IgD-negative memory B cell (primary cell): ENCODE data around the gene ODAD2. TPM values are rescaled to one million over a fixed set of nuclear protein-coding genes. Genes with fewer than 3 reads are reported as not detected.

Experiments used
- H3K27ac Mint-ChIP-seq, 3 donors: one replicate each; pipeline ENCODE4 v1.8.0; 2020 to 2022; ENCODE audit warnings: mild to moderate bottlenecking in 3 of 3, mixed read lengths in 3 of 3, moderate library complexity in 1 of 3
- H3K27me3 Mint-ChIP-seq: one replicate; pipeline ENCODE4 v1.8.0; 2021; ENCODE audit warnings: mixed read lengths
- H3K36me3 Mint-ChIP-seq: one replicate; pipeline ENCODE4 v1.8.0; 2020; ENCODE audit warnings: mild to moderate bottlenecking, mixed read lengths
- H3K4me1 Mint-ChIP-seq, 3 donors: one replicate each; pipeline ENCODE4 v1.8.0; 2020 to 2022; ENCODE audit warnings: mixed read lengths in 3 of 3, mild to moderate bottlenecking in 1 of 3
- H3K4me3 Mint-ChIP-seq, 4 donors: one replicate each; pipeline ENCODE4 v1.8.0; 2020 to 2022; ENCODE audit warnings: mild to moderate bottlenecking in 4 of 4, mixed read lengths in 4 of 4, moderate library complexity in 3 of 4
- H3K9me3 Mint-ChIP-seq, 3 donors: one replicate each; pipeline ENCODE4 v1.8.0; 2020 to 2021; ENCODE audit warnings: mixed read lengths in 3 of 3, mild to moderate bottlenecking in 1 of 3
- polyA plus RNA-seq: library from polyadenylated mRNA; unstranded; fragments of 300-500 nt; fragmentation: Illumina TruSeq; gene quantifications from one replicate; pipeline ENCODE4 v1.2.3, GENCODE V29; 2021

ODAD2 gene
- polyA plus RNA-seq, 1 donor from 2014 or later: not detected

DNA sequence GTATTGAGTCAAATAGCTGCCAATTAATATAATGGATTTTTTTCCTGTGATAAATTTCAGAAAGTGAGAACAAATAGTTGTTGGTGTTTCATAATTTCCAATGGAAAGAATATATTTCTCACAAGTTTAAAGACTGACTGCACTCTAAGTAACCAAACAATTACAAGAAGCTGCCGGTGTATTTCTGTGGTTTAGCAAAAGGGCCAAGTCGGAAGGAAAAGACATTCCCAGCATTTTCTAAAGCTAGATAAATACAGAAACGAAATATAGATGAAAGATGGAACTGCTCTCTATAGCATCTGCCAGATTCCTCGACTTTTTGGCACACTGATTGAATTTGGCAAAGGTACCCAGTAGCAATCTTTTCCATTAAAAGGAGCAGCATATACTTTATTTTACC, 160.5 kb downstream of the ODAD2 start:
- no peaks in the 10 kb centered on the region for H3K4me1 Mint-ChIP-seq
- no peaks in the 10 kb centered on the region for H3K9me3 Mint-ChIP-seq
- no peak overlapping the region for H3K27ac Mint-ChIP-seq
- no peaks in the 10 kb centered on the region for H3K27me3 Mint-ChIP-seq
- no peak overlapping the region for H3K4me3 Mint-ChIP-seq
- no peaks in the 10 kb centered on the region for H3K36me3 Mint-ChIP-seq

DNA sequence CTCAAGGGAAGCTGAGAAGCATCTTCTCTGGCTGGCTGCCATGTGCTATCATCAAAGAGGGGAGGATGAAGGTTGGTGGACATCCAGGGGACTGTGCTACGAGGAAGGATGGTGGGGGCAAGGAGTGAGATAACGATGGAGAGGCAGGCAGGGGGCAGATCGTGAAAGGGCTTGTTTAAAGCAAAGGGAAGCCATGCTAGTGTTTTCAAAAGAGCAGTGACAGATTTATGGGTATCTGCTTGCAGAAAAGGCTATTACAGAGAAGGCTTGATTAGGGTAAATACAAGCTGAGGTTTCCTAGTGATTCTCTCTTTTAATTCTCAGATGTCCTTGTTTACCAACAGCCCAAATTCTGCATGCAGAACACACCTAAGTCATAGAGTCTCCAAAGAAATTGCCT, 164.4 kb downstream of the ODAD2 start:
- H3K9me3 Mint-ChIP-seq: no peaks in the 10 kb centered on the region

DNA sequence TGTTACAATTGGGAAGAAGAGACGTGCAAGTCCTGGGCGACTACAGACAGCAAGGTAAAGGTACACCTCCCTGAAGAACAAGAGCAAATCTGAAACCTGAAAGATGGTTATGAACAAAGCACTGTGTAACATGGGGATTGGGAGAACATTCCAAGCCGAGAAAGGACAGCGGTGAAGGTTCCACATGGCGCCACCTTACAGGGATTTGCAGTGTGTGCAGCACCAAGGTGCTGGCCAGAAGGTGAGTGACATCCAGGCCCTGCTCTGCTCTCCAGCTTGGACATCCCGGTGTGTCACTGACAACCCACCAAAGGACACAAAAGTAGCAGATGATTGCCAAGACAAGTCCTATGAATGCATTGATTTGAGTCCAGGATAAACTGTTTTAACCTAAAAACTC, 165.1 kb downstream of the ODAD2 start:
- H3K9me3 Mint-ChIP-seq: no peaks in the 10 kb centered on the region
- H3K36me3 Mint-ChIP-seq: no peaks in the 10 kb centered on the region
- H3K27ac Mint-ChIP-seq: no peak overlapping the region
- H3K4me1 Mint-ChIP-seq: no peaks in the 10 kb centered on the region
- peaks cover 2% of the 10 kb centered on the region for H3K27me3 Mint-ChIP-seq
- no peak overlapping the region for H3K4me3 Mint-ChIP-seq

More for the DNA sequence above, 164.4 kb downstream of the ODAD2 start:
- no peaks in the 10 kb centered on the region for H3K4me1 Mint-ChIP-seq
- no peaks in the 10 kb centered on the region for H3K36me3 Mint-ChIP-seq
- no peaks in the 10 kb centered on the region for H3K27me3 Mint-ChIP-seq
- no peak overlapping the region for H3K27ac Mint-ChIP-seq
- H3K4me3 Mint-ChIP-seq: no peak overlapping the region

DNA sequence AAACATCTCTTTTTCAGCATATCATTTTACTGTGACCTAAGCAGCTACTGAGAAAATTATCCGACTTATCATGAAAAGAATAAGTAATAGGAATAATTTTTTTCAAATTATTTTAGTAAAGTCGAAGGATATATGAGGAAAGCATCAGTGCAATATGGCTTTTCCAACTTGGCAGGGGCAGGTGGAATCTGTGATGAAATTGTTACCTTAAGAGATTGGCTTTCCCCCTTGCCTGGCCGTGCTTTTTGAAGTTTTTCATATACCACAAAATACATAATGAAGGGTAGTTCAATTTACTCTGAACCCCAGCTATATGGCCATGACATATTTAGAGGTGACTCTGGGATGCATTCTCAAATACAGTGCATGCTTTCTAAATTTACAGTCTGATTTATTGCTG, 166.1 kb downstream of the ODAD2 start:
- Mint-ChIP-seq H3K36me3 (no peaks in the 10 kb centered on the region), H3K9me3 (no peaks in the 10 kb centered on the region), H3K4me3 (no peak overlapping the region), H3K27ac (no peak overlapping the region), H3K27me3 (peaks cover 2% of the 10 kb centered on the region), H3K4me1 (no peaks in the 10 kb centered on the region)

DNA sequence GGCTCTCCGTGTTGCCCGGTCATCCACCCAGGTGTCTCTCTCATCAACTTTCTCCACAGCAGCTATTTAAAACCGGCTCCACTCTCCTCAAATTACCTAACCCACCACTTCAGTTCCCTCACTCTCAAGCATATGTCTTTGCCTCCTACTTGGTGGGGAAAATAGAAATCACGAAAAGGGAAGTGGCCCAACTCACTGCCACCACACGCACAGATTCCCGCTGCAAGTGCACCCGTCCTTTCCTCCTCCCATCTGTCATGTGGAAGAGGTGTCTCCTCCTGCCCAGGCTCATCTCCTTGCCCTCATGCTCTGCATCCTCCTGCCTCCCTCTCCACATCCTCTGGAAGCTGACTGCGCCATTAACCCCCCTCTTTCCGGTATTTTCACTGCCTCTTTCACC, 172.5 kb downstream of the ODAD2 start:
- Mint-ChIP-seq H3K4me1 (no peaks in the 10 kb centered on the region), H3K36me3 (no peaks in the 10 kb centered on the region), H3K9me3 (peaks cover 0 to 4% (median 2%) of the 10 kb centered on the region in 3 donors), H3K27ac (no peak overlapping the region), H3K4me3 (no peak overlapping the region), H3K27me3 (peaks cover 2% of the 10 kb centered on the region)

DNA sequence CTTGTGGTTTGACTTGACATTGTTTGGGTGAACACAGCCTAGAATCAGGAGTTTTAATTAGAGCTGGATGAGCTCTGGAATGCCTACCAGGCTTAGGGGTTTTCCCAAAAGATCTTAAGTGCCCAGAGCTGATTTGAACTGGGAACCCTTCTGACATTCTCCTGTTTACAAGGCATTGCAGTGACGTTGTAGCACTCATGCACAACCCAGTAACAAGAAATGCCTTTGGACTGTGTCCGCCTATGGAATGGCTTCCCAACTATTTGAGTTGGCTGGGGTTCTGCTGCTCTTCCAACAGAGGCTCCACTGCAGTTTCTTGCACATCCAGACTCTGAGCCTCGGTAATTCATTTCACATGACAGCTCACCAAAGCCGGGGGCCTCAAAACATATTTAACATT, 176.6 kb downstream of the ODAD2 start:
- H3K27me3 Mint-ChIP-seq: peaks cover 2% of the 10 kb centered on the region
- peaks cover 0 to 1% (median 0%) of the 10 kb centered on the region in 3 donors for H3K4me1 Mint-ChIP-seq
- no peak overlapping the region for H3K4me3 Mint-ChIP-seq
- H3K36me3 Mint-ChIP-seq: no peaks in the 10 kb centered on the region
- H3K9me3 Mint-ChIP-seq: peaks cover 0 to 4% (median 2%) of the 10 kb centered on the region in 3 donors
- no peak overlapping the region for H3K27ac Mint-ChIP-seq

DNA sequence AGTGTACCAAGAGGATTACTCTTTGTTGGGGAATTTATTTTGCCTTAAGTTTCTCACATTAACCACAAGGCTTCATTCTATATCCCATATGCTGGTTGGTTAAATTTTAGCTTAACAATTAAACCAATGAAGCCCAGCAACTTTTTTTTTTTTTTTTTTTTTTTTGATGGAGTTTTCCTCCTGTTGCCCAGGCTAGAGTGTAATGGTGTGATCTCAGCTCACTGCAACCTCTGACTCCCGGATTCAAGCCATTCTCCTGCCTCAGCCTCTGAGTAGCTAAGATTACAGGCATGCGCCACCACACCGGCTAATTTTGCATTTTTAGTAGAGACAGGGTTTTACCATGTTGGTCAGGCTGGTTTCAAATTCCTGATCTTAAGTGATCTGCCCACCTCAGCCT, 178.2 kb downstream of the ODAD2 start:
- no peak overlapping the region for H3K27ac Mint-ChIP-seq
- peaks cover 2% of the 10 kb centered on the region for H3K27me3 Mint-ChIP-seq
- H3K36me3 Mint-ChIP-seq: no peaks in the 10 kb centered on the region
- H3K4me1 Mint-ChIP-seq: peaks cover 0 to 1% (median 0%) of the 10 kb centered on the region in 3 donors
- H3K4me3 Mint-ChIP-seq: no peak overlapping the region
- H3K9me3 Mint-ChIP-seq: peaks cover 0 to 4% (median 2%) of the 10 kb centered on the region in 3 donors

DNA sequence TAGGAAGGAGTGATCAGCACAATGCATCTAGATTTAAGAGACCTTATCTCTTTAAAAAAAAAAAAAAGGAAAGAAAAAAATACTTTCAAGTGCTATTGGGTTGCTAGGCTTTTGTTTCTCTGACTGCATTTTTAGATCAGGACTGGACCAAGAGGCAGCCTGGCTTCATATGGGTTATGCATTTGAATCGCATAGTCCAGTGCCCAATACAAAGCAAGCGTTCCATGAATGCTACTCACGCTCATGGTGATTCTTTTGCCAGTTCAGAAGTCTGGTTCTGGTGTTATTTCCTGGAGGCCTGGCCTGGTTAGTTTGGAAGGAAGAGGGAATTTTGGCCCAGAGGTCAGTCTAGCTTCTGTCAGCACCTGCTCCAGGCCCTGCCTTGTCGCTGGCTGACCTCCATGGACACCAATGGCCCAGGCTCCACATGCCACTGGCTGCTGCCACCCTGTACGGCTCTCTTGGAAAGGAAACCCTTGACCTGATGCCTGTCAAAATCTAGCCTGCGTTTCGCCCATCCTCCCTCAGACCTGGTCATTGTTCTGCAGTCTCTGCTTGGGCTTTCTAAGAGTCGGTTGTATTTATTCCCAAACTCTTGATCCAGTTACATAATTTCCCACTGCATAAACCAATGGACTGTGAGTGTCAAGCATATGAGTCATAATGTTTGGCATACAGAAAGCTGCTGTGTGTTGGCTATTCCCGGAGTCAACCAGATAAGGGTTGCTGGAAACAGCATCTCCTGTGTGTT, 178.9 kb downstream of the ODAD2 start:
- Mint-ChIP-seq H3K27ac (no peak overlapping the region), H3K36me3 (no peaks in the 10 kb centered on the region), H3K9me3 (peaks cover 0 to 4% (median 2%) of the 10 kb centered on the region in 3 donors), H3K4me1 (peaks cover 0 to 1% (median 0%) of the 10 kb centered on the region in 3 donors), H3K27me3 (peaks cover 2% of the 10 kb centered on the region), H3K4me3 (no peak overlapping the region)

- Mint-ChIP-seq H3K9me3 (no peaks in the 10 kb centered on the region), H3K27ac (no peak overlapping the region), H3K4me3 (no peak overlapping the region), H3K36me3 (no peaks in the 10 kb centered on the region), H3K4me1 (peaks cover 0 to 1% (median 0%) of the 10 kb centered on the region in 3 donors), H3K27me3 (peaks cover 2% of the 10 kb centered on the region)
Measured at GRCh38 chr10:27816320-27816719, 182.6 kb downstream of the ODAD2 start.

DNA sequence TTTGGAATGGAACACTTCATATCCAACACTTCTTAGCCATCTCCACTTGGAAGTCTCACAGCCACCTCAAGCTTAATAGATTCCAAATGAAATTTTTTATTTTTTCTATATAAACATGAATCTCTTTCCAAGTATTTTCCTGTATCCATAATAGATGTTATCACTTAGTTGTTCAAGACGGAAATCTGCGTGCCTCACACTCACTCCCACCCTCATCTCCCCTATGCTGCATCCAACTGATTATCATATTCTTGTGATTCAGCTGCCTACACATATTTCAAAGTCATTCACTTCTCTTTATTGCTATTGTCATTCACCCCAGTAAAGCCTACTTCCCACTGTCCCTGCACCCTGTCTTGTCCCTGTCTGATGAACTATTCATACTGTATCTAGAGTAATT, 183.0 kb downstream of the ODAD2 start:
- H3K27ac Mint-ChIP-seq: no peak overlapping the region
- H3K27me3 Mint-ChIP-seq: peaks cover 2% of the 10 kb centered on the region

GRCh38 chr10:27815261-27815660, 183.6 kb downstream of the ODAD2 start:
- Mint-ChIP-seq H3K4me3 (no peak overlapping the region), H3K36me3 (no peaks in the 10 kb centered on the region), H3K27ac (no peak overlapping the region), H3K9me3 (no peaks in the 10 kb centered on the region), H3K27me3 (peaks cover 2% of the 10 kb centered on the region), H3K4me1 (peaks cover 0 to 1% (median 0%) of the 10 kb centered on the region in 3 donors)

More for the DNA sequence above, 183.0 kb downstream of the ODAD2 start:
- H3K4me1 Mint-ChIP-seq: peaks cover 0 to 1% (median 0%) of the 10 kb centered on the region in 3 donors
- H3K4me3 Mint-ChIP-seq: no peak overlapping the region
- H3K36me3 Mint-ChIP-seq: no peaks in the 10 kb centered on the region
- no peaks in the 10 kb centered on the region for H3K9me3 Mint-ChIP-seq

DNA sequence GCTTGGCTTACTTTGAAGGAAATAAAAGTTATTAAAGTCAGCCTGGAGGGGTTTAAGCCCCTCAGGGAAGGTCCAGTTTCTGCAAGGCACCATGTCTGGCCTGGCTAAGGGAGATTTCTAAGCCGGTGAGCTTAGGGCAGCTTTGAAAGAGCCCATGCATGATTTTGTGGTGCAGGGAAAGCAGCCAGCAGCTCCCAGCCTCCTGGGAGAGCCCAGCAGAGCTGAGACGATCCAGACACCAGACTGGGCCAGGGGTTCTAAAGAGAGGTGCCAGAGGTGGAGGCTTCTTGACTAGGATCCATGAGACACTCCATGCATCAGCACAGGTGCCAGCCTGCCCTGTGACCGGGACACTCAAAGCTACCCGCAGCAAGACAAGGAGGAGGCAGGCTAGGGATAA, 193.7 kb downstream of the ODAD2 start:
- Mint-ChIP-seq H3K27ac (peak overlapping the region in 1 of 3 donors; percentile 83), H3K27me3 (no peaks in the 10 kb centered on the region), H3K4me1 (no peaks in the 10 kb centered on the region), H3K9me3 (no peaks in the 10 kb centered on the region), H3K36me3 (no peaks in the 10 kb centered on the region), H3K4me3 (no peak overlapping the region)

- Mint-ChIP-seq H3K36me3 (no peaks in the 10 kb centered on the region), H3K27ac (no peak overlapping the region), H3K4me3 (no peak overlapping the region)
Measured at GRCh38 chr10:27804136-27804535, 194.7 kb downstream of the ODAD2 start.

DNA sequence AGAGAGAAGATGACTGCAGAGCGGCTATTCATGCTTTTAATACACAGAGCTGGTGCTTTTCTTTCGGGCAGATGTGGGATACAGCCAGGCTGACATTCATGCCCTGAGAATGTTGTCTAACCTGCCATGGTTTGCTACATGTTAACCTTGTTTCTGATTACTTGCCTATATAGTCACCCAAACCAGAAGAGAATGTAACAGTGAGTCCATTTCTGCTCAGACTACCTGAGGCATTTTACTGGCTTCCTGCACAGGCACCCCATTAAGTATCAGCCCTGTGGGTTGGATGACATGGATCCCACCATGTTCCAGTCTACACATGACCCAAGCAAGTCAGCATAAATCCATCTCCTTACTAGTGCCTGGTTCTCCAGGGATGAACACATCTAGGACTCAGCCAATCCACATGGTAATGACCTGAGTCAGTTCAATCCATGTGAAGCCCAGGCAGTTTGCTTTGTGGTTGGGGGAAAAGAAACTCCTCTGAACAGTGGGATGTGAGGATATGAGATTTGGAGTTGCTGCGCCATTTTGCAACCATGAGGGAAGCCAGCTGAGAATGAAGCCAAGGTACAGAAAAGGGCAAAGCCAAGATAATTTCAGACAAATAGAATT, 197.6 kb downstream of the ODAD2 start:
- H3K27me3 Mint-ChIP-seq: no peaks in the 10 kb centered on the region
- H3K36me3 Mint-ChIP-seq: no peaks in the 10 kb centered on the region
- H3K9me3 Mint-ChIP-seq: no peaks in the 10 kb centered on the region

More at GRCh38 chr10:27804136-27804535, 194.7 kb downstream of the ODAD2 start:
- H3K27me3 Mint-ChIP-seq: no peaks in the 10 kb centered on the region
- H3K4me1 Mint-ChIP-seq: no peaks in the 10 kb centered on the region
- H3K9me3 Mint-ChIP-seq: no peaks in the 10 kb centered on the region

GRCh38 chr10:27799046-27799445, 199.8 kb downstream of the ODAD2 start:
- H3K36me3 Mint-ChIP-seq: no peaks in the 10 kb centered on the region
- H3K27me3 Mint-ChIP-seq: peaks cover 2% of the 10 kb centered on the region
- no peaks in the 10 kb centered on the region for H3K4me1 Mint-ChIP-seq
- H3K4me3 Mint-ChIP-seq: no peak overlapping the region
- H3K9me3 Mint-ChIP-seq: no peaks in the 10 kb centered on the region
- no peak overlapping the region for H3K27ac Mint-ChIP-seq

More for the DNA sequence above, 197.6 kb downstream of the ODAD2 start:
- Mint-ChIP-seq H3K4me1 (no peaks in the 10 kb centered on the region), H3K27ac (no peak overlapping the region), H3K4me3 (no peak overlapping the region)

- no peaks in the 10 kb centered on the region for H3K9me3 Mint-ChIP-seq
- H3K27me3 Mint-ChIP-seq: peaks cover 3% of the 10 kb centered on the region
Measured at GRCh38 chr10:27794157-27794556, 204.7 kb downstream of the ODAD2 start.

More at GRCh38 chr10:27794157-27794556, 204.7 kb downstream of the ODAD2 start:
- Mint-ChIP-seq H3K4me1 (no peaks in the 10 kb centered on the region), H3K27ac (no peak overlapping the region), H3K36me3 (no peaks in the 10 kb centered on the region), H3K4me3 (no peak overlapping the region)
